ENCODE results near the gene SYNM.
"Not testable (repeated sequence)": the region's sequence is repeated elsewhere in the genome, so short reads cannot be mapped to it uniquely, and the experiment has no call there.

Gene SYNM

DNA sequence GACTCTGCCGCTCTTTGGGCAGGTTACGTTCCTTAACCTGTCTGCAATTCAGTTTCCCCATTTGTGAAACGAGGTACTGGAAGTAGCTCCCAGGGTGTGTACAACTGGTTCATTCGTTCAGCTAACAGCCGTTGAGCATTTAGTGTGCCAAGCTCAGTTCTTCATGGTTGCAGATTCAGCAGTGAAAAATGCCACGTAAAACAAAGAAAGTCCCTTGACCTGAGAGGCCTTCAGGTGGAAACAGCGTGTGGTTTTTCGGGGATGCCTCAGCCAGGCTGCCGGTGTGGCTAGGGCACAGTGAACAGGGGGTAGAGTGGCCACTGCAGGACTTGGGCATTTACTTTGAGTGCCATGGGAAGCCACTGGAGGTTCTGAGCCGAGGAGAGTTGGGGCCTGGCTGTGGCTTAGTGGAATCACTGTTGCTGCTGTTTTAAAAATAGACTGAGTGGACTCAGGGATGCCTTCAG, 4.7 kb downstream of the SYNM start:
- no peak for DNase-seq (ENCODE audit: low spot score)
- H3K27ac ChIP-seq = peak overlapping the region; percentile 86 to 90
- TF ChIP-seq, protein P1, sequence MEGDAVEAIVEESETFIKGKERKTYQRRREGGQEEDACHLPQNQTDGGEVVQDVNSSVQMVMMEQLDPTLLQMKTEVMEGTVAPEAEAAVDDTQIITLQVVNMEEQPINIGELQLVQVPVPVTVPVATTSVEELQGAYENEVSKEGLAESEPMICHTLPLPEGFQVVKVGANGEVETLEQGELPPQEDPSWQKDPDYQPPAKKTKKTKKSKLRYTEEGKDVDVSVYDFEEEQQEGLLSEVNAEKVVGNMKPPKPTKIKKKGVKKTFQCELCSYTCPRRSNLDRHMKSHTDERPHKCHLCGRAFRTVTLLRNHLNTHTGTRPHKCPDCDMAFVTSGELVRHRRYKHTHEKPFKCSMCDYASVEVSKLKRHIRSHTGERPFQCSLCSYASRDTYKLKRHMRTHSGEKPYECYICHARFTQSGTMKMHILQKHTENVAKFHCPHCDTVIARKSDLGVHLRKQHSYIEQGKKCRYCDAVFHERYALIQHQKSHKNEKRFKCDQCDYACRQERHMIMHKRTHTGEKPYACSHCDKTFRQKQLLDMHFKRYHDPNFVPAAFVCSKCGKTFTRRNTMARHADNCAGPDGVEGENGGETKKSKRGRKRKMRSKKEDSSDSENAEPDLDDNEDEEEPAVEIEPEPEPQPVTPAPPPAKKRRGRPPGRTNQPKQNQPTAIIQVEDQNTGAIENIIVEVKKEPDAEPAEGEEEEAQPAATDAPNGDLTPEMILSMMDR (IDR thresholded peaks at IDR 0.05) = no peak
- peak overlapping the region; percentile 48 for H3K4me3 ChIP-seq

DNA sequence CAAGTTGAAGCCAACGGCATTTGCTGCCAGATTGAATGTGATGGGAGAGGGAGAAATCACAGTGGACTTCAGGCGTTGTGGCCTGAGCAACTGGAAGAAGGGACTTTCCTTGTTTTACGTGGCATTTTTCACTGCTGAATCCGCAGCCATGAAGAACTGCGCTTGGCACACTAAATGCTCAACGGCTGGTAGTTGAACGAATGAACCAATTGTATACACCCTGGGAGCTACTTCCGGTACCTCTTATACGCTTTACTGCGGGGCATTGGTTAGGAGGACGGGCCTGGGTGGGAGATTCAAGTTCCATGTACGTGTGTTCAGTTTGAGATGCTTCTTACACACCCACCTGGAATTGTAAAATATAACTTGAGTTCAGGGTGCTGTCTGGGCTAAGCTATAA, 5.2 kb downstream of the SYNM start:
- TF ChIP-seq, protein P1 (IDR thresholded peaks at IDR 0.05) = no peak
- peak overlapping the region; percentile 48 for H3K4me3 ChIP-seq
- peak overlapping the region; percentile 86 to 90 for H3K27ac ChIP-seq
- no peak for DNase-seq (ENCODE audit: low spot score)

DNA sequence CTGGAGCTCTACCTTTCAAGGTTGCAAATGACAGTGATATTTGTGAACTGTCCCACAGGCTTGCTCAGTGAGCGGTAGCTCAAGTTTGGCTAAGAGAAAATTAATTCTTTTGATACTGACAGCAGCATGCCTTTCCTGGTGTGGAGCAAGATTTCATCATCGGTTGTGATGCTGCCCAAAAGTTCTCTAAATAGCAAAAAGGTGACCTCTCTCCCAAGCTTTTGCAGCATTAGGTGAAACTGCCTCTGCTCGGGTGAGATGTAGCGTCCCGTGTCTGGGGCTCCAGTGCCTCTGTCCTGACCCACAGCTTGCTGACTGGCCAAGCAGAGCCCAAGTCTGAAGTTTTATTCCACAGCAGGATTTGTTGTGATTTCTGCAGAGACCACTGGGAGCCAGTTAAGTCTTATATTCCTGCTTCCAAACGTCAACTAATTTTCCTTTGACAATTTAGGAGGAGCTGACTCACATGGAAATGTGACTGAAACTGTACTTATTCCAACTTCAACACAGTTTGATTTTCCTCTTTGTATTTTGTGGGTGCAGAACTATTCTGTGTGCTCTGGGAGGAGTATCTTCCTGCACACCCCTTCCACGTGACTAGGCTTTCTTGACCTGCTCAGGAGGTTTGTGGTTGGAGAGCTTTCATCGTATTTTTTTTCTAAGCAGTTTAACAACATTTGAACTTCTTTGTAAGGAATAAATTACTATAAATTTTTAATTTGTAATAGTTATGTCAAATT, 5.9 kb downstream of the SYNM start:
- DNase-seq (ENCODE audit: low spot score) = no peak
- TF ChIP-seq, protein P1 (IDR thresholded peaks at IDR 0.05) = no peak
- H3K27ac ChIP-seq = peak overlapping the region; percentile 86 to 90
- H3K4me3 ChIP-seq = peak overlapping the region; percentile 48

DNA sequence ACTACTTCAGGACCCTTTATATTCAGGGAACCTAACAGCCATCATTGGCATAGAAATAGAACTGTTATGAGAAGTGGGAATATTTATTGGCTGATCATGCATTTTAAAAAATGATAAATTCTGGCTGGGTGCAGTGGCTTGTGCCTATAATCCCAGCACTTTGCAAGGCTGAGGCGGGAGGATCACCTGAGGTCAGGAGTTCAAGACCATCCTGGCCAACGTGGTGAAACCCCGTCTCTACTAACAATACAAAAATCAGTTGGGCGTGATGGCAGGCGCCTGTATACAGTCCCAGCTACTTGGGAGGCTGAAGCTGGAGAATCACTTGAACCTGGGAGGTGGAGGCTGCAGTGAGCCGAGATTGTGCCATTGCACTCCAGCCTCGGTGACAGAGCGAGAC, 6.8 kb downstream of the SYNM start:
- DNase-seq (ENCODE audit: low spot score); H3K4me3 ChIP-seq: not testable (repeated sequence)
- H3K27ac ChIP-seq = peak overlapping the region in 1 of 2 donors; percentile 86

DNA sequence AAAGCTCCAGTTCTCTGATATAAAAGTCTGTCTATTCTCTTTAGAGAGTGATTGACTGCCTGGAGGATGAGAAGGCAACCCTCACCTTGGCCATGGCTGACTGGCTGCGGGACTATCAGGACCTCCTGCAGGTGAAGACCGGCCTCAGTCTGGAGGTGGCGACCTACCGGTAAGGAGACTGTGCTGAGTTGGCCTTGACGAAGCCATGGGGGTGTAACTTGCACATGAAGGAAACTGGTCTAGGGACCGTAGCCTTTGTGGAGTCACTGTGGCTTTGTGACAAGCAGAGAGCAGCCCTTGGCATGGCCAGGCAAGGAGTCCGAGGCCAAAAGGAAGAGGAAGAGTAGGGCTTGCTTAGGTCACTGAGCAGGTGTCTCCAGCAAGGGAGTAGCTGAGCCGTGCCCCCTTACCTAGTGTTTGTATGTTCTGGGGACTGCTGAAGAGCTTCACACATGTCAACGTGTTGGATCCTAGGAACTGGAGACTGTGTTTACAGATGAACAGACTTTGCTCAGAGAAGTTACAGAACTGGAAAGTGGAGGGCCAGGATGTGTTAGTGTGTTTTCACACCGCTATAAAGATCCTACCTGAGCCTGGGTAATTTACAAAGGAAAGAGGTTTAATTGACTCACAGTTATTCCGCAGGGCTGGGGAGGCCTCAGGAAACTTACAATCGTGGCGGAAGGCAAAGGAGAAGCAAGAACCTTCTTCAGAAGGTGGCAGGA, 8.8 kb downstream of the SYNM start:
- H3K27ac ChIP-seq = peak overlapping the region; percentile 65 to 90
- no peak for DNase-seq (ENCODE audit: low spot score)

DNA sequence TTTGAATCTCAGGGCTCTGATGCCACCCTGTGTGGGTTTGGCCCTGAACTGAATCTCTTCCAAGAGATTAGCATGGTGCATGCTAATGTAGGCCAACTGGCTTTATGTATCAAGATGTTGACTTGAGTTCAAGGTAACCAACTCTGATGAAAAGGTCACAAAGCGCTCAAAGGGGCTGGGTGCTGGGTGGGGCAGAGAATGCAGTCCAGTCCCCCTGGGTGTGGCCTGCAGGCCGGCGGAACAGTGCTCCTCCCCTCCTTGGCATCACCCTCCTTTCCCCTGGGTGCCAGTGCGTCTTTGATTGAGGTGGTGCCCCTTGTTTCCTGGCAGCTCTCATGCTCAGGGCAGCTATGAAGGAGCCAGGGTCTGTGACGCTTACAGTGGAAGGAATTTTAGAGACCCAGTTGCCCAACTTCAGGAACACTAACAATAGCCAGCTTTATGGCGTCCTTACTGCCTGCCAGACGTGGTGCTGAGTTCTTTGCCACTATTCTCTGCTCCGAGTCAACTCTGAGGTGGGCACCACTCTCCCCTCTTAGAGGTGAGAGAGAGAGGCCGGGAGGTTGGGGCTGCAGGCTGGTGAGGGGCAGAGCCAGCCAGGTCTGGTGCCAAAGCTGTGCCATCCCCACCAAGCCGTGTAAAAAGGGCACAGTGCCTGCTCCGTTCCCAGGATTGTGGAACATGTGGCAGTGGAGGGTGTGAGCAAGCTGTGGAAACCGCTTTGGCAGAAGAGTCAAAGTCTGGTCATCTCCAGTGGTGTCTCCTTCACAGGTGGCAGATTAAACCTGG, 9.8 kb downstream of the SYNM start:
- H3K27ac ChIP-seq = peak overlapping the region; percentile 65 to 90

More for the DNA sequence above, 8.8 kb downstream of the SYNM start:
- H3K4me3 ChIP-seq = no peak overlapping the region
- TF ChIP-seq, protein P1 (IDR thresholded peaks at IDR 0.05) = no peak

More for the DNA sequence above, 9.8 kb downstream of the SYNM start:
- H3K4me3 ChIP-seq = no peak overlapping the region
- peak; percentile 89 for DNase-seq (ENCODE audit: low spot score)
- TF ChIP-seq, protein P1 (IDR thresholded peaks at IDR 0.05) = no peak

All from coronary artery (tissue), 2 donors.